Thymus (tissue), 11 donors: Measurements from ENCODE around the gene DYNLT3. TPM values are rescaled to one million over a fixed set of nuclear protein-coding genes. Genes with fewer than 3 reads are reported as not detected.

ENCODE experiments used
- DNase-seq, 9 donors: peaks; one replicate each; pipeline ENCODE4 v3.0.0-alpha.2; 2013; ENCODE audit warnings: low spot score in 9 of 9, low read depth in 6 of 9, missing footprints in 1 of 9
- H3K27ac ChIP-seq, 2 donors: one replicate each; pipeline ENCODE4 v1.5.1; 2013; ENCODE audit warnings: control low read depth in 1 of 2, low read depth in 1 of 2, low read length in 1 of 2, mild to moderate bottlenecking in 1 of 2, moderate library complexity in 1 of 2
- H3K27me3 ChIP-seq, 2 donors: one replicate each; pipeline ENCODE4 v1.5.1; 2013; ENCODE audit warnings: low read length in 1 of 2; ENCODE audit not compliant: control insufficient read depth in 2 of 2, insufficient read depth in 1 of 2
- H3K36me3 ChIP-seq, 2 donors: one replicate each; pipeline ENCODE4 v1.5.1; 2013; ENCODE audit warnings: low read length in 1 of 2, mild to moderate bottlenecking in 1 of 2, moderate library complexity in 1 of 2; ENCODE audit not compliant: control insufficient read depth in 2 of 2, insufficient read depth in 2 of 2
- H3K4me1 ChIP-seq, 2 donors: one replicate each; pipeline ENCODE4 v1.5.1; 2013; ENCODE audit warnings: low read length in 2 of 2; ENCODE audit not compliant: control insufficient read depth in 2 of 2, insufficient read depth in 2 of 2
- H3K4me3 ChIP-seq, 2 donors: one replicate each; pipeline ENCODE4 v1.5.1; 2013; ENCODE audit warnings: low read length in 2 of 2, control low read depth in 1 of 2, mild to moderate bottlenecking in 1 of 2
- H3K9me3 ChIP-seq, 2 donors: one replicate each; pipeline ENCODE4 v1.5.1; 2013; ENCODE audit warnings: low read length in 1 of 2, mild to moderate bottlenecking in 1 of 2; ENCODE audit not compliant: control insufficient read depth in 2 of 2, insufficient read depth in 1 of 2
- WGBS: extraction: QIAGEN DNeasy Blood & Tissue Kit; methylation state at CpG from one replicate; pipeline ENCODE4 v1.1.7; 2013; 5-methylcytosine and 5-hydroxymethylcytosine counted together
- polyA plus RNA-seq: library from polyadenylated mRNA; stranded (reverse); fragments of 200-250 nt; gene quantifications from one replicate; pipeline ENCODE4 v1.2.3, GENCODE V29; 2013
- total RNA-seq: library from RNA; stranded (reverse); fragments of 120-200 nt; gene quantifications from one replicate; pipeline ENCODE4 v1.2.4, GENCODE V29; 2013
- donor health status: healthy.

The DYNLT3 gene
- total and polyA plus RNA-seq, 2 donors, result 10.4 to 47.4 TPM

DNA sequence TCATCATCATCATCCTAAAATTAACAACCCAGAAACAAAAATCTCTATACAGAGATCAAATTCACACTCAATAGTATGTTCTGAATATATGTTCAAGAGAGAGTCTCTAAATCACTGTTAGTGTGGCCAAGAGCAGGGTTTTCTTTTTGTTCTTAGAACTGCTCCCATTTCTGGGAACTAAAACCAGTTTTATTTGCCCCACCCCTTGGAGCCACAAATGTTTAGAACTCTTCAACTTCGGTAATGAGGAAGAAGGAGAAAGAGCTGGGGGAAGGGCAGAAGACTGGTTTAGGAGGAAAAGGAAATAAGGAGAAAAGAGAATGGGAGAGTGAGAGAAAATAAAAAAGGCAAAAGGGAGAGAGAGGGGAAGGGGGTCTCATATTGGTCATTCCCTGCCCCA, 35.3 kb downstream of the DYNLT3 start:
- H3K27ac ChIP-seq, result no peak overlapping the region
- WGBS, result 3% methylated on average over 1 of the region's 1 CpG

DNA sequence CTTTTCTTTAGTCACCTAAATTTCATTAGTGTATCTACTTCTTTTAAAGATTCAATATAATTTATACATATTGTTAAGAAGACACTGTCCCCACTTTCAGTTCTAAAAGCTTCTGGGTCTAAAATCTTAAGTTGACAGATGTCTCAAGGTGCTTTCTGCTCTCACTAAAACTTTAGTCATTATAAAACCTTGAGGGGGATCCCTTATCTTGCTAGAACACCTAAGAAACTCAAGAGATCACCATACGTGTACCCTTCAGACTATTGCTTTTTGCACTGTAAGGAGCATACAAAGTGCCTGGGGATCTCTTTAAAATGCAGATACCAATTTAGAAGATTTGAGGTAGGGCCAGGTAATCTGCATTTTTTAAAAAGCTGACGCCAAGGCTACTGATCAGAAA, 37.4 kb downstream of the DYNLT3 start:
- Histone ChIP-seq H3K27ac (no peak overlapping the region), H3K36me3 (no peaks in the 10 kb centered on the region), H3K27me3 (no peaks in the 10 kb centered on the region), H3K4me3 (no peak overlapping the region), H3K9me3 (no peaks in the 10 kb centered on the region), H3K4me1 (no peaks in the 10 kb centered on the region)
- WGBS, result 94% methylated on average over 2 of the region's 2 CpGs
- DNase-seq, result no peak

More for the DNA sequence above, 35.3 kb downstream of the DYNLT3 start:
- Histone ChIP-seq H3K9me3 (no peaks in the 10 kb centered on the region), H3K4me1 (peaks cover 0 to 2% of the 10 kb centered on the region in 2 donors), H3K27me3 (no peaks in the 10 kb centered on the region), H3K4me3 (no peak overlapping the region), H3K36me3 (no peaks in the 10 kb centered on the region)
- no peak for DNase-seq

DNA sequence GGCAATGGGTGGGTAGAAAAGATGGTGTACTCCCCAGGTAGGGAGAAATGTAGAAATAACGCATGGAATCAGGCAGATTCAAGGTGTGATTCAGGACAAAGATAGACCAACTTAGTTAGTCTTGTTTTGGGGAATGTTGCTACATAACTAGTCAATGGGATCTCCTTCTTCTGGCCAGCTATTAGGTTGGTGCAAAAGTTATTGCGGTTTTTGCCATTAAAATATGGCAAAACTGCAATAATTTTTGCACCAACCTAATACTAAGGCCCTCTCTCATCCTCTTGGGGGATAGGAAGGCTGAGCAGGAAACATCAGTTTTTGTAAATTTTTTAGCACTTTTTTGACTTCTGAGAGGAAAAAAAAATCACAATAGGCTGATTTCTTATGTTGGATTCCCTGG, 44.3 kb downstream of the DYNLT3 start:
- 100% methylated on average over 2 of the region's 2 CpGs for WGBS

GRCh38 chrX:37802028-37802427, 45.3 kb downstream of the DYNLT3 start:
- no peaks in the 10 kb centered on the region for H3K36me3 ChIP-seq

More for the DNA sequence above, 44.3 kb downstream of the DYNLT3 start:
- no peaks in the 10 kb centered on the region for H3K4me1 ChIP-seq
- no peak for DNase-seq
- no peak overlapping the region for H3K4me3 ChIP-seq
- H3K27me3 ChIP-seq, result no peaks in the 10 kb centered on the region
- no peaks in the 10 kb centered on the region for H3K36me3 ChIP-seq
- H3K27ac ChIP-seq, result no peak overlapping the region
- H3K9me3 ChIP-seq, result no peaks in the 10 kb centered on the region

GRCh38 chrX:37800717-37801116, 46.7 kb downstream of the DYNLT3 start:
- Histone ChIP-seq H3K36me3 (no peaks in the 10 kb centered on the region), H3K27ac (no peak overlapping the region), H3K27me3 (no peaks in the 10 kb centered on the region), H3K9me3 (no peaks in the 10 kb centered on the region), H3K4me3 (no peak overlapping the region), H3K4me1 (peaks cover 2 to 7% of the 10 kb centered on the region in 2 donors)
- no peak for DNase-seq

More at GRCh38 chrX:37802028-37802427, 45.3 kb downstream of the DYNLT3 start:
- H3K4me1 ChIP-seq, result no peaks in the 10 kb centered on the region
- no peaks in the 10 kb centered on the region for H3K27me3 ChIP-seq
- H3K27ac ChIP-seq, result no peak overlapping the region
- DNase-seq, result no peak
- H3K4me3 ChIP-seq, result no peak overlapping the region
- H3K9me3 ChIP-seq, result no peaks in the 10 kb centered on the region

DNA sequence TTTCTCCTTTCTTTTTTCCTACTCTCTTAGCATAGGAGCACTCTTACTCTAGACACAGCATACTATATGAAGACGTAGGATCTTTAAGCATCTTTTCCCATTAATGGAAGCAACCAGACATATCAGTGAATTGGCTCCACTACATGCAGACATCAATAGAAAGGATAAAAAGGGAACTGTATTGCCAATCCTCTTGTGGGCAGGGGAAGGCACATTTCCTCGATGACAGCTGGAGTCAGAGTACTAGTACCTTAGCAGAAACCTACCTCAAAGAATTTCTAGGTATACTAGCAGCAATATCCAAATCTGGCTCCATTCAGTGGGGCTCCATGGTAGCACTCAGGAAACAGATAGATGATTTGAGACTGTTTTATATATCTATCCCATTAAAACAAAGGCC, 47.4 kb downstream of the DYNLT3 start:
- Histone ChIP-seq H3K27ac (no peak overlapping the region), H3K36me3 (no peaks in the 10 kb centered on the region), H3K9me3 (no peaks in the 10 kb centered on the region), H3K4me3 (no peak overlapping the region), H3K4me1 (peaks cover 2 to 7% of the 10 kb centered on the region in 2 donors), H3K27me3 (no peaks in the 10 kb centered on the region)
- WGBS, result 84% methylated on average over 2 of the region's 2 CpGs
- no peak for DNase-seq

GRCh38 chrX:37796805-37797204, 50.6 kb downstream of the DYNLT3 start:
- peak in 2 of 9 donors; percentile 18 to 53 for DNase-seq
- Histone ChIP-seq H3K4me1 (peaks cover 2 to 7% of the 10 kb centered on the region in 2 donors), H3K27ac (no peak overlapping the region), H3K36me3 (no peaks in the 10 kb centered on the region), H3K9me3 (no peaks in the 10 kb centered on the region), H3K27me3 (no peaks in the 10 kb centered on the region), H3K4me3 (no peak overlapping the region)

DNA sequence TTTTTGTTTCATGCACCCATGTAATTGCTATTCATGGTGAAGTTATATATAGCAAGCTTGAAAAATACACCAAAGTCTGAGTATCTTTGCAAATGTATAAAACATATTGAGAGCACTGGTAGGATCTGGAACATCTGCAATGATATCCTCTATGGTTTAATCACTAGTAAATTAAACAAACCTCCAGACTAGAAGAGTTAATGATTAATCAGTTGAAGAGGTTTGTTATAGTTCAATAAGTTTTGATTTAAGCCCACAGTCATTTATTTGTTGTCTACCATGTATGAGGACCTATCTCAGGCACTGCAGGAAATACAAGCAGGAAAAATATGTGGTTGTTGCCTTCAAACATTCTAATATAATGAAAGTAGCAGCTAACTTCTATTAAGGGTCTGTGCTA, 51.1 kb downstream of the DYNLT3 start:
- Histone ChIP-seq H3K27ac (no peak overlapping the region), H3K36me3 (no peaks in the 10 kb centered on the region), H3K4me3 (no peak overlapping the region), H3K9me3 (no peaks in the 10 kb centered on the region), H3K4me1 (peaks cover 2 to 7% of the 10 kb centered on the region in 2 donors), H3K27me3 (no peaks in the 10 kb centered on the region)
- DNase-seq, result no peak
